Omental fat pad (tissue), 4 donors: ENCODE data around the gene PSME4. TPM values are rescaled to one million over a fixed set of nuclear protein-coding genes. Genes with fewer than 3 reads are reported as not detected.

ENCODE experiments used
- ATAC-seq: fragments of 150-250 bp; one replicate; pipeline ENCODE4 v1.9.1; 2016; ENCODE audit warnings: mild to moderate bottlenecking, moderate library complexity; ENCODE audit not compliant: low FRiP score
- DNase-seq: peaks from one replicate; pipeline ENCODE4 v3.0.0-alpha.2; 2019; ENCODE audit warnings: low spot score
- small RNA-seq: library from RNA; depleted of rRNA; stranded (forward); fragments of <200 nt; gene quantifications from one replicate; pipeline ENCODE3, GENCODE V24; 2016
- total RNA-seq, 4 donors: library from RNA; depleted of rRNA; stranded (reverse); fragments of >200 nt; gene quantifications; one replicate each; pipeline ENCODE4 v1.1.0, GENCODE V29; 2016
- TF ChIP-seq, protein P1 (sequence below), 3 donors: fragments of 450-650 bp; IDR thresholded peaks; one replicate each; pipeline ENCODE4 v1.5.1; 2016 to 2017; ENCODE audit warnings: antibody characterized with exemption in 3 of 3, mild to moderate bottlenecking in 3 of 3, moderate library complexity in 2 of 3

Gene PSME4
- total RNA-seq, 4 donors from 2014 or later: 35.8 to 97.9 (median 45.5) TPM

DNA sequence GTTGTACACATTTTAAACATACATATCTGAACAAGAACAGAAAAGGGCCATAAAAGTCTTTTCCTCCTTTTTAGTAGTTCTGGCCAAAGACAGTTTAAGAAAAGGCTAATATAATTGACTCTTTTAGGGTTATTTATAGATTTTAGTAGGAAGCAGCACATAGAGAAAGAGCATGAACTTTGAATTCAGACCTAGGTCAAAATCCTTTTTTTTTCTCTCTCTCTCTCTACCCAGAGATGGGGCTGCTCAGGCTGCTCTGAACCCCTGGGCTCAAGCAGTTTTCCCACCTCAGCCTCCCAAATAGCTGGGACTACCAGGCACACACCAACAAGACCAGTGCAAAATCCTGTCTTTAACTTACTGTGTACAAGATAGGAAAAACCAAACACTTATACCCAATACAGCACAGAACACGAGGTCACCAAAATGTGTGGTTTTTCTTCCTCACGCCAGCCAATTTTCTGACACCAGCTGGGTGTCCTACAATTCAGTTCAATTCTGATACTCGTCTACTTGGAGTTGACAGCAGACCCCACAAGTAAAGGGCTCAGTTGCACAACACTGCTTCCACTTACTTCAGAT is 151.8 kb downstream of the PSME4 start:
- ATAC-seq (no peak), DNase-seq (no peak)
- TF ChIP-seq, protein P1, sequence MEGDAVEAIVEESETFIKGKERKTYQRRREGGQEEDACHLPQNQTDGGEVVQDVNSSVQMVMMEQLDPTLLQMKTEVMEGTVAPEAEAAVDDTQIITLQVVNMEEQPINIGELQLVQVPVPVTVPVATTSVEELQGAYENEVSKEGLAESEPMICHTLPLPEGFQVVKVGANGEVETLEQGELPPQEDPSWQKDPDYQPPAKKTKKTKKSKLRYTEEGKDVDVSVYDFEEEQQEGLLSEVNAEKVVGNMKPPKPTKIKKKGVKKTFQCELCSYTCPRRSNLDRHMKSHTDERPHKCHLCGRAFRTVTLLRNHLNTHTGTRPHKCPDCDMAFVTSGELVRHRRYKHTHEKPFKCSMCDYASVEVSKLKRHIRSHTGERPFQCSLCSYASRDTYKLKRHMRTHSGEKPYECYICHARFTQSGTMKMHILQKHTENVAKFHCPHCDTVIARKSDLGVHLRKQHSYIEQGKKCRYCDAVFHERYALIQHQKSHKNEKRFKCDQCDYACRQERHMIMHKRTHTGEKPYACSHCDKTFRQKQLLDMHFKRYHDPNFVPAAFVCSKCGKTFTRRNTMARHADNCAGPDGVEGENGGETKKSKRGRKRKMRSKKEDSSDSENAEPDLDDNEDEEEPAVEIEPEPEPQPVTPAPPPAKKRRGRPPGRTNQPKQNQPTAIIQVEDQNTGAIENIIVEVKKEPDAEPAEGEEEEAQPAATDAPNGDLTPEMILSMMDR (IDR thresholded peaks at IDR 0.05): no peak

Small RNA genes lying within 50 kb of the gene (small RNA-seq; reads per million reads assigned to genes)
- not detected for gene MIR3682

Other genes starting within 250 kb of the PSME4 start
- 1 to 10 TPM; 3.2 to 7.2 (median 4.5) TPM for gene CHAC2, start 203.2 kb downstream of the PSME4 start, total RNA-seq
- gene ASB3, start 184.0 kb downstream of the PSME4 start, total RNA-seq: 10 to 100 TPM in 3 of 4 donors, 1 to 10 TPM in 1; 7.0 to 24.9 (median 12.0) TPM
- 10 to 100 TPM; 42.9 to 76.1 (median 48.5) TPM for gene ERLEC1, start 183.9 kb downstream of the PSME4 start, total RNA-seq
- 10 to 100 TPM in 1 of 4 donors, 1 to 10 TPM in 3; 2.0 to 12.1 (median 7.6) TPM for gene GPR75, start 111.0 kb downstream of the PSME4 start, total RNA-seq
- 10 to 100 TPM; 15.1 to 20.0 (median 18.2) TPM for gene ACYP2, start 144.6 kb upstream of the PSME4 start, total RNA-seq